GM23338 (cell line): ENCODE measurements around the gene HARS1. TPM values are rescaled to one million over a fixed set of nuclear protein-coding genes. Genes with fewer than 3 reads are reported as not detected.

Experiments used
- ATAC-seq: fragments of 200-7000 bp; cut with Tn5 transposase; 3 replicates; pipeline ENCODE4 v1.9.1; 2020
- DNase-seq: peaks from one replicate; pipeline ENCODE4 v3.0.0-alpha.2; 2015; ENCODE audit warnings: low spot score
- H2AFZ ChIP-seq: fragments of 200-600 bp; sonication (generic); 2 replicates; pipeline ENCODE4 v1.8.0; 2016; ENCODE audit warnings: antibody characterized with exemption, mild to moderate bottlenecking, moderate library complexity
- H3F3A ChIP-seq: fragments of 200-600 bp; sonication (generic); replicated peaks from 2 replicates; pipeline ENCODE4 v1.8.0; 2017; ENCODE audit warnings: antibody characterized with exemption, mixed run types, low read depth
- H3K27ac ChIP-seq: fragments of 200-600 bp; sonication (generic); 2 replicates; pipeline ENCODE4 v1.6.1; 2016; ENCODE audit warnings: low read depth
- H3K27me3 ChIP-seq: fragments of 200-600 bp; sonication (generic); 2 replicates; pipeline ENCODE4 v1.8.0; 2016; ENCODE audit warnings: mild to moderate bottlenecking, mixed run types, moderate library complexity; ENCODE audit not compliant: insufficient read depth
- H3K36me3 ChIP-seq: fragments of 200-600 bp; sonication (generic); 2 replicates; pipeline ENCODE4 v1.8.0; 2016; ENCODE audit warnings: mild to moderate bottlenecking; ENCODE audit not compliant: insufficient read depth
- H3K4me1 ChIP-seq: fragments of 200-600 bp; sonication (generic); 2 replicates; pipeline ENCODE4 v1.8.0; 2016; ENCODE audit warnings: mild to moderate bottlenecking, moderate library complexity; ENCODE audit not compliant: insufficient read depth
- H3K4me2 ChIP-seq: fragments of 200-600 bp; sonication (generic); 2 replicates; pipeline ENCODE4 v1.7.1; 2017; ENCODE audit warnings: mixed run types
- H3K4me3 ChIP-seq: fragments of 200-600 bp; sonication (generic); 2 replicates; pipeline ENCODE4 v1.6.1; 2016; ENCODE audit warnings: mixed run types
- H3K79me2 ChIP-seq: fragments of 200-600 bp; sonication (generic); replicated peaks from 2 replicates; pipeline ENCODE4 v1.8.0; 2017; ENCODE audit warnings: mild to moderate bottlenecking; ENCODE audit not compliant: insufficient read depth
- H3K9me2 ChIP-seq: fragments of 200-600 bp; sonication (generic); 2 replicates; pipeline ENCODE4 v1.8.0; 2017; ENCODE audit not compliant: insufficient read depth
- H4K20me1 ChIP-seq: fragments of 200-600 bp; sonication (generic); replicated peaks from 2 replicates; pipeline ENCODE4 v1.8.0; 2017; ENCODE audit warnings: mild to moderate bottlenecking; ENCODE audit not compliant: insufficient read depth
- H3K27ac Mint-ChIP-seq: 2 replicates; pipeline ENCODE4 v1.8.0; 2020; ENCODE audit warnings: inconsistent platforms, mild to moderate bottlenecking, moderate library complexity, mixed read lengths
- H3K27me3 Mint-ChIP-seq: 3 replicates; pipeline ENCODE4 v1.8.0; 2022; ENCODE audit warnings: low read depth, mild to moderate bottlenecking, moderate library complexity, mixed read lengths, inconsistent platforms; ENCODE audit not compliant: insufficient read depth, poor library complexity
- H3K36me3 Mint-ChIP-seq: 3 replicates; pipeline ENCODE4 v1.8.0; 2021; ENCODE audit warnings: low read depth, mild to moderate bottlenecking, inconsistent platforms, moderate library complexity, mixed read lengths
- H3K4me1 Mint-ChIP-seq: 3 replicates; pipeline ENCODE4 v1.8.0; 2020; ENCODE audit warnings: mild to moderate bottlenecking, inconsistent platforms, mixed read lengths
- H3K4me3 Mint-ChIP-seq: 3 replicates; pipeline ENCODE4 v1.8.0; 2021; ENCODE audit warnings: moderate library complexity, mild to moderate bottlenecking, inconsistent platforms, mixed read lengths
- H3K9me3 Mint-ChIP-seq: 3 replicates; pipeline ENCODE4 v1.8.0; 2020; ENCODE audit warnings: moderate library complexity, mild to moderate bottlenecking, inconsistent platforms, mixed read lengths
- EZH2 ChIP-seq: fragments of 200-600 bp; sonication (generic); IDR thresholded peaks from one replicate; pipeline ENCODE4 v1.8.0; 2017; ENCODE audit warnings: antibody characterized with exemption, mild to moderate bottlenecking, low read depth; ENCODE audit not compliant: unreplicated experiment
- JUNB ChIP-seq: IDR thresholded peaks from one replicate; pipeline ENCODE4 v1.6.1; 2016; ENCODE audit warnings: antibody characterized with exemption; ENCODE audit not compliant: unreplicated experiment
- NANOG ChIP-seq: IDR thresholded peaks from 2 replicates; pipeline ENCODE4 v1.6.1; 2016; ENCODE audit warnings: antibody characterized with exemption, borderline replicate concordance
- POLR2AphosphoS5 ChIP-seq: IDR thresholded peaks from 2 replicates; pipeline ENCODE4 v1.6.1; 2016; ENCODE audit warnings: antibody characterized with exemption, low read depth
- STAT1 ChIP-seq: IDR thresholded peaks from one replicate; pipeline ENCODE4 v1.6.1; 2016; ENCODE audit warnings: antibody characterized with exemption; ENCODE audit not compliant: unreplicated experiment
- ZNF114 ChIP-seq: fragments of 250-450 bp; sonication (Bioruptor Pico); IDR thresholded peaks from 2 replicates; pipeline ENCODE4 v1.5.0; 2020; ENCODE audit warnings: mild to moderate bottlenecking, moderate library complexity
- ZNF331 ChIP-seq: fragments of 250-450 bp; sonication (Bioruptor Pico); IDR thresholded peaks from 2 replicates; pipeline ENCODE4 v1.5.0; 2020; ENCODE audit warnings: low read depth, mild to moderate bottlenecking, moderate library complexity
- polyA plus RNA-seq: library from polyadenylated mRNA; unstranded; fragments of >200 nt; fragmentation: Nextera tagmentation; extraction: Ambion mirVana; gene quantifications from 2 replicates; pipeline ENCODE4 v1.2.1, GENCODE V29; 2016
- total RNA-seq: library from RNA; depleted of rRNA; stranded (reverse); fragments of >200 nt; shearing (Covaris generic); gene quantifications from 2 replicates; pipeline ENCODE4 v1.2.3, GENCODE V29; 2014
- TF ChIP-seq, protein P1 (sequence below): IDR thresholded peaks from one replicate; pipeline ENCODE4 v1.6.1; 2018; ENCODE audit warnings: antibody characterized with exemption; ENCODE audit not compliant: unreplicated experiment
- TF ChIP-seq, protein P2 (sequence below), 2 experiments: fragments of 200-600 bp in 1 of 2; sonication (generic) in 1 of 2; conservative IDR thresholded peaks; 2 replicates each; pipeline versions ENCODE4 v1.5.1 to v1.6.1; 2016 to 2017; ENCODE audit warnings: antibody characterized with exemption in 2 of 2, low read depth in 2 of 2, mild to moderate bottlenecking in 2 of 2, moderate library complexity in 1 of 2

The HARS1 gene
- total and polyA plus RNA-seq, 2 experiments from 2014 or later, result 51.6 to 57.8 TPM

DNA sequence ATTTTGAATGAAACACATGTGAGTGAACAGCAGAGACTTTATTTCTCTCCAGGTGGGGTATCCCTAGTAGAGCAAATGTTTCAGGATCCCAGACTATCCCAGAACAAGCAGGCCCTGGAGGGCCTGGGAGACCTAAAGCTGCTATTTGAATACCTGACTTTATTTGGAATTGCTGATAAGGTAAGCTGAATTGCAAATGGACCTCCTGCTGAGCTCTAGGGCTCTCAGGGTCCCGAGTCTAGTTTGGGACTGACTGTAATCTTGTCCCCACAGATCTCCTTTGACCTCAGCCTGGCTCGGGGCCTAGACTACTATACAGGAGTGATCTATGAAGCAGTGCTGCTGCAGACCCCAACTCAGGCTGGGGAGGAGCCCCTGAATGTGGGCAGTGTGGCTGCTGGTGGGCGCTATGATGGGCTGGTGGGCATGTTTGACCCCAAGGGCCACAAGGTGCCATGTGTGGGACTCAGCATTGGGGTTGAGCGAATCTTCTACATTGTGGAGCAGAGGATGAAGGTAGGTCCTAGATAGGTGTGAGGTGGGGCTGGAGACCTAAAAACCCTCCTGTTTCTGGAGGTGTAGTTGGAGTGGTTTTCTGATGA is 5.8 kb upstream of the HARS1 start:
- Mint-ChIP-seq H3K4me3 (no peak overlapping the region), H3K36me3 (peaks cover 75% of the 10 kb centered on the region), H3K4me1 (peaks cover 16% of the 10 kb centered on the region), H3K27me3 (peaks cover 12% of the 10 kb centered on the region), H3K9me3 (no peaks in the 10 kb centered on the region), H3K27ac (peak overlapping the region; percentile 66)
- Histone ChIP-seq H3K79me2 (peaks cover 34% of the 10 kb centered on the region), H2AFZ (no peak overlapping the region), H3K27ac (no peak overlapping the region), H3F3A (no peaks in the 10 kb centered on the region; the same call in 1 of the 2 replicates), H3K4me2 (no peak overlapping the region), H3K36me3 (peaks cover 30% of the 10 kb centered on the region; the same call in 1 of the 2 replicates), H3K9me2 (no peaks in the 10 kb centered on the region), H3K4me3 (no peak overlapping the region), H3K27me3 (no peaks in the 10 kb centered on the region), H3K4me1 (peaks cover 6% of the 10 kb centered on the region), H4K20me1 (peaks cover 4% of the 10 kb centered on the region; the same call in 1 of the 2 replicates)
- TF ChIP-seq JUNB (no peak), NANOG (no peak), ZNF114 (no peak), EZH2 (no peak), ZNF331 (CRISPR knock-in tag) (no peak), STAT1 (no peak), POLR2AphosphoS5 (no peak)
- TF ChIP-seq, protein P1, sequence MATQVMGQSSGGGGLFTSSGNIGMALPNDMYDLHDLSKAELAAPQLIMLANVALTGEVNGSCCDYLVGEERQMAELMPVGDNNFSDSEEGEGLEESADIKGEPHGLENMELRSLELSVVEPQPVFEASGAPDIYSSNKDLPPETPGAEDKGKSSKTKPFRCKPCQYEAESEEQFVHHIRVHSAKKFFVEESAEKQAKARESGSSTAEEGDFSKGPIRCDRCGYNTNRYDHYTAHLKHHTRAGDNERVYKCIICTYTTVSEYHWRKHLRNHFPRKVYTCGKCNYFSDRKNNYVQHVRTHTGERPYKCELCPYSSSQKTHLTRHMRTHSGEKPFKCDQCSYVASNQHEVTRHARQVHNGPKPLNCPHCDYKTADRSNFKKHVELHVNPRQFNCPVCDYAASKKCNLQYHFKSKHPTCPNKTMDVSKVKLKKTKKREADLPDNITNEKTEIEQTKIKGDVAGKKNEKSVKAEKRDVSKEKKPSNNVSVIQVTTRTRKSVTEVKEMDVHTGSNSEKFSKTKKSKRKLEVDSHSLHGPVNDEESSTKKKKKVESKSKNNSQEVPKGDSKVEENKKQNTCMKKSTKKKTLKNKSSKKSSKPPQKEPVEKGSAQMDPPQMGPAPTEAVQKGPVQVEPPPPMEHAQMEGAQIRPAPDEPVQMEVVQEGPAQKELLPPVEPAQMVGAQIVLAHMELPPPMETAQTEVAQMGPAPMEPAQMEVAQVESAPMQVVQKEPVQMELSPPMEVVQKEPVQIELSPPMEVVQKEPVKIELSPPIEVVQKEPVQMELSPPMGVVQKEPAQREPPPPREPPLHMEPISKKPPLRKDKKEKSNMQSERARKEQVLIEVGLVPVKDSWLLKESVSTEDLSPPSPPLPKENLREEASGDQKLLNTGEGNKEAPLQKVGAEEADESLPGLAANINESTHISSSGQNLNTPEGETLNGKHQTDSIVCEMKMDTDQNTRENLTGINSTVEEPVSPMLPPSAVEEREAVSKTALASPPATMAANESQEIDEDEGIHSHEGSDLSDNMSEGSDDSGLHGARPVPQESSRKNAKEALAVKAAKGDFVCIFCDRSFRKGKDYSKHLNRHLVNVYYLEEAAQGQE, result no peak
- TF ChIP-seq, protein P2, sequence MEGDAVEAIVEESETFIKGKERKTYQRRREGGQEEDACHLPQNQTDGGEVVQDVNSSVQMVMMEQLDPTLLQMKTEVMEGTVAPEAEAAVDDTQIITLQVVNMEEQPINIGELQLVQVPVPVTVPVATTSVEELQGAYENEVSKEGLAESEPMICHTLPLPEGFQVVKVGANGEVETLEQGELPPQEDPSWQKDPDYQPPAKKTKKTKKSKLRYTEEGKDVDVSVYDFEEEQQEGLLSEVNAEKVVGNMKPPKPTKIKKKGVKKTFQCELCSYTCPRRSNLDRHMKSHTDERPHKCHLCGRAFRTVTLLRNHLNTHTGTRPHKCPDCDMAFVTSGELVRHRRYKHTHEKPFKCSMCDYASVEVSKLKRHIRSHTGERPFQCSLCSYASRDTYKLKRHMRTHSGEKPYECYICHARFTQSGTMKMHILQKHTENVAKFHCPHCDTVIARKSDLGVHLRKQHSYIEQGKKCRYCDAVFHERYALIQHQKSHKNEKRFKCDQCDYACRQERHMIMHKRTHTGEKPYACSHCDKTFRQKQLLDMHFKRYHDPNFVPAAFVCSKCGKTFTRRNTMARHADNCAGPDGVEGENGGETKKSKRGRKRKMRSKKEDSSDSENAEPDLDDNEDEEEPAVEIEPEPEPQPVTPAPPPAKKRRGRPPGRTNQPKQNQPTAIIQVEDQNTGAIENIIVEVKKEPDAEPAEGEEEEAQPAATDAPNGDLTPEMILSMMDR (conservative IDR thresholded peaks at IDR 0.05; ENCODE audit: low read depth in 2 of 2), result no peak
- DNase-seq (no peak), ATAC-seq (no peak)

DNA sequence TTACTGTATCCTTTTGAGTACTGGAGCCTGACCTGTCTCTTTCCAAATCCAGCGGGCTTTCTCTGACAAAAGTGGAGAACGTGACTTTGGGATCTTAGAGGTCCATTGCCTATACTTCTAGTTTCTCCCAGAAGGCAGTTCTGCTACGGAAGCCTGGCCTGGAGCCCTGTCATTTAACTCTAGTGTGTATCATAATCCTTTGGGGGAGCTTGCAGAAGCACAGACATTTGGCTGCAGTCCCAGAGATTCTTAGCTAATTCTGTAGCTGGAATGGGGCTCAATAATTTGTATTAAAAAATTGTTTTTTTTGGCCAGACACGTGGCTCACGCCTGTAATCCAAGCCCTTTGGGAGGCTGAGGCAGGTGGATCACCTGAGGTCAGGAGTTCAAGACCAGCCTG is 3.1 kb upstream of the HARS1 start:
- no peak overlapping the region for H3K4me3 Mint-ChIP-seq
- Histone ChIP-seq H3K4me2 (no peak overlapping the region), H3K4me1 (peaks cover 7% of the 10 kb centered on the region), H3K36me3 (peaks cover 28% of the 10 kb centered on the region; the same call in 1 of the 2 replicates), H3K9me2 (no peaks in the 10 kb centered on the region), H3K27me3 (no peaks in the 10 kb centered on the region), H3K27ac (no peak overlapping the region), H2AFZ (no peak overlapping the region), H3F3A (peaks cover 2% of the 10 kb centered on the region; the same call in 1 of the 2 replicates), H4K20me1 (peaks cover 4% of the 10 kb centered on the region; the same call in 1 of the 2 replicates), H3K4me3 (no peak overlapping the region), H3K79me2 (peaks cover 40% of the 10 kb centered on the region)
- DNase-seq (no peak), ATAC-seq (no peak)
- H3K27me3 Mint-ChIP-seq, result peaks cover 8% of the 10 kb centered on the region
- no peaks in the 10 kb centered on the region for H3K9me3 Mint-ChIP-seq
- peaks cover 54% of the 10 kb centered on the region for H3K36me3 Mint-ChIP-seq
- H3K27ac Mint-ChIP-seq, result no peak overlapping the region
- peaks cover 12% of the 10 kb centered on the region for H3K4me1 Mint-ChIP-seq
- TF ChIP-seq NANOG (no peak), ZNF114 (no peak)
- TF ChIP-seq, protein P2 (conservative IDR thresholded peaks at IDR 0.05; ENCODE audit: low read depth in 2 of 2), result no peak
